Airway epithelial cell (primary cell): ENCODE measurements around the gene ZNF681. TPM values are rescaled to one million over a fixed set of nuclear protein-coding genes. Genes with fewer than 3 reads are reported as not detected.

Experiments used
- total RNA-seq: library from RNA; depleted of rRNA; stranded (reverse); fragments of >200 nt; gene quantifications from 2 replicates; pipeline ENCODE4 v1.2.3, GENCODE V29; 2015

The ZNF681 gene
- 0.37 and 1.1 TPM in 2 replicates for total RNA-seq

DNA sequence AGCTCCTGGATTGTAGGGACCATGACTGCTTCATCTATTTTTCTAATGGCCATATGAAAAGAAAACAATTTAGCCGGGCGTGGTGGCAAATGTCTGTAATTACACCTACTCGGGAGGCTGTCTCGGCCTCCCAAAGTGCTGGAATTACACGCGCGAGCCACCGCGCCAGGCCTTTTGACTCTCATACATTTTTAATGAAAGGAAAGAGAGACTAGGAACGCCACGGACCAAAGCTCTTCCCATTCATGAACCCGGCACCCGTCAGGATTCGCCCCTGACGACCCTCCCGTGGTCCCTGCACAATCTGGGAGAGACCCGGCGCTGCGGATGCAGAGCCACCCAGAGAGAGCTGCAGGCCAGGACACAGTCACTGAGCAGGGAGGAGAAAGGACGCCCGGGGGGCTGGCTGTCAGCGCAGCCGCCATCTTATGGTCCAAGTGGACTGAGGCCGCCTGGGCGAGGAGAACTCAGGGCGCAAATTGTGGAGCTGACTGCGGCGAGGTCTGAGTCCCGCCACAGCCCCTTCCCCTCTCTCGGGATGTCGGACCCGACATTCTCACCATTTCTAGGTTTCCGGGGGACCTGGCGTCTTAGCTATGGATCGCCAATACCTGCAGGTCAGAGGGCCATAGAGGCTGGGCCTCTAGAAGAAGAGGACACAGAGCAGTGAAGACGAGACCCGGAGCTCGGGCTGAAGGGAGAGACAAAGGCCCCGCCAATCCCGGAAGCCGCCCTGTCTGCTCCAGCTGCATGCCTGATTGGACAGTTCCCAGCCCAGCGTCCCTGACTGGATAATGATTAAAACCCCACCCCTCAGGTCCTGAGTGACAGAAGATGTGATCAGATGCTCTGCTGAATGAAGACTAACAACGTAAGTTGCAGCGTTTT lies at the start of gene ZNF681:
Gene ZNF681 (minus strand): TSS at position 705 of the 888 bp plus-strand sequence. CDS start 142 bp downstream, at position 563.

Other genes starting within 250 kb of the ZNF681 start
- gene ZNF675, start 71.7 kb downstream of the ZNF681 start, total RNA-seq, result 2.8 and 6.7 TPM in 2 replicates
- gene ZNF726, start 156.0 kb upstream of the ZNF681 start, total RNA-seq, result 3.0 and 3.1 TPM in 2 replicates